Measurements from ENCODE around the gene CRISPLD2.
"Not testable (repeated sequence)": the region's sequence is repeated elsewhere in the genome, so short reads cannot be mapped to it uniquely, and the experiment has no call there.

- not testable (repeated sequence) for TF ChIP-seq CTCF (conservative IDR thresholded peaks at IDR 0.05; ENCODE audit: low read length); EZH2phosphoT487 (IDR thresholded peaks at IDR 0.05; ENCODE audit: borderline replicate concordance)
These were observed 37.0 kb downstream of the CRISPLD2 start for GRCh38 chr16:84856811-84857210.

Measured in Loucy (cell line).